Transverse colon (tissue), 4 donors: ENCODE results near the gene GADD45G. TPM values are rescaled to one million over a fixed set of nuclear protein-coding genes. Genes with fewer than 3 reads are reported as not detected.

Experiments
- DNase-seq: peaks from one replicate; pipeline ENCODE4 v3.0.0-alpha.2; 2019
- H3K27ac ChIP-seq, 4 donors: fragments of 200-600 bp; sonication (generic); 2 replicates each; pipeline ENCODE4 v1.5.1; 2016 to 2018; ENCODE audit warnings: inconsistent platforms in 4 of 4
- H3K27me3 ChIP-seq: fragments of 200-600 bp; sonication (generic); 2 replicates; pipeline ENCODE4 v1.5.1; 2017; ENCODE audit warnings: inconsistent platforms
- H3K36me3 ChIP-seq, 4 donors: fragments of 200-600 bp; sonication (generic); 2 replicates each; pipeline ENCODE4 v1.5.1; 2017 to 2019; ENCODE audit warnings: inconsistent platforms in 4 of 4
- H3K4me1 ChIP-seq, 4 donors: fragments of 200-600 bp; sonication (generic); 2 replicates each; pipeline ENCODE4 v1.5.1; 2017 to 2020; ENCODE audit warnings: inconsistent platforms in 4 of 4
- H3K4me3 ChIP-seq, 4 donors: fragments of 200-600 bp; sonication (generic); 1 replicate in 1 of 4; 2 replicates in 3 of 4; pipeline versions ENCODE4 v1.5.1 to v1.6.1; 2017 to 2019; ENCODE audit warnings: inconsistent platforms in 4 of 4
- H3K9me3 ChIP-seq, 2 donors: fragments of 200-600 bp; sonication (generic); 2 replicates each; pipeline ENCODE4 v1.5.1; 2017 to 2019; ENCODE audit warnings: inconsistent platforms in 2 of 2
- CTCF ChIP-seq, 5 experiments: fragments of 200-600 bp in 3 of 5; fragments of 450-650 bp in 2 of 5; sonication (generic) in 3 of 5; IDR thresholded peaks; 1 replicate in 2 of 5; 2 replicates in 3 of 5; pipeline ENCODE4 v1.5.1; 2016 to 2017; ENCODE audit warnings: antibody characterized with exemption in 5 of 5, inconsistent platforms in 3 of 5, mild to moderate bottlenecking in 2 of 5, moderate library complexity in 1 of 5
- EP300 ChIP-seq: sonication (generic); formaldehyde crosslinking; IDR thresholded peaks from one replicate; pipeline ENCODE4 v1.6.1; 2017; ENCODE audit warnings: antibody characterized with exemption, low read depth
- POLR2A ChIP-seq: fragments of 450-650 bp; IDR thresholded peaks from one replicate; pipeline ENCODE4 v1.6.1; 2016; ENCODE audit warnings: antibody characterized with exemption, mild to moderate bottlenecking, moderate library complexity
- POLR2AphosphoS5 ChIP-seq, 3 donors: sonication (generic); formaldehyde crosslinking; IDR thresholded peaks; one replicate each; pipeline ENCODE4 v1.6.1; 2016; ENCODE audit warnings: antibody characterized with exemption in 3 of 3
- WGBS, 2 donors: methylation state at CpG; one replicate each; pipeline ENCODE4 v1.1.5; 2018; ENCODE audit warnings: low coverage in 1 of 2; 5-methylcytosine and 5-hydroxymethylcytosine counted together
- in situ Hi-C, 4 donors: fragments of 200-750 bp; cut with MboI; loops; one replicate each; pipeline versions ENCODE4 v1.15.0 to v1.15.1; 2017; ENCODE audit warnings: low sequenced_read_pairs in 3 of 4, low pct_ligation_motif_present in 1 of 4, low pct_unique_long_range_greater_than_20kb in 1 of 4
- intact Hi-C: fragments of 100-400 bp; cut with DNase I; formaldehyde crosslinking; loops from one replicate; pipeline ENCODE4 v1.15.1; 2023; ENCODE audit warnings: low total_unique reads
- total RNA-seq, 4 donors: library from RNA; depleted of rRNA; stranded (reverse); fragments of >200 nt; gene quantifications; one replicate each; pipeline ENCODE4 v1.1.0, GENCODE V29; 2016

The GADD45G gene
- 10 to 100 TPM in 2 of 4 donors, 1 to 10 TPM in 2; 8.4 to 12.7 (median 10.3) TPM for total RNA-seq

- peak within 1 kb of the TSS; percentile 91 to 97 (median 94) for H3K27ac ChIP-seq
- H3K4me3 ChIP-seq: peak within 1 kb of the TSS; percentile 58 to 76 (median 68)
- DNase-seq: peak; percentile 92
- H3K9me3 ChIP-seq: no peaks in the 10 kb centered on the region
- TF ChIP-seq POLR2A: peak; percentile 99
- TF ChIP-seq CTCF (IDR thresholded peaks at IDR 0.05): peak in 3 of 5 experiments; percentile 16 to 61 (median 46)
- peak; percentile 99 to 100 (median 99) for TF ChIP-seq POLR2AphosphoS5 (IDR thresholded peaks at IDR 0.05)
- TF ChIP-seq EP300: no peak
- peaks cover 16 to 37% (median 34%) of the 10 kb centered on the region in 4 donors for H3K4me1 ChIP-seq
- intact Hi-C loops: loop anchor here (2.0 to 10.0 kb wide), 4 partner anchors 57 to 398 kb away; no protein-coding TSS in a partner anchor
- no peaks in the 10 kb centered on the region for H3K36me3 ChIP-seq
- 1% methylated on average over 62 of the region's 63 CpGs; no CpG with 5 or more reads in 1 of the 2 donors for WGBS, 2 donors
- in situ Hi-C loops: loop anchor here in 3 of 4 donors (5.0 to 25.0 kb wide), 3 partner anchors 307 to 497 kb away; no protein-coding TSS in a partner anchor
- H3K27me3 ChIP-seq: no peaks in the 10 kb centered on the region
These were observed at the start of gene GADD45G for GRCh38 chr9:89604729-89605464. GADD45G (plus strand) TSS chr9:89605012; CDS start chr9:89605122, 110 bp downstream.

GRCh38 chr9:89555036-89555415 lies 49.8 kb upstream of the GADD45G start:
- Histone ChIP-seq H3K4me1 (peaks cover 0 to 8% (median 6%) of the 10 kb centered on the region in 4 donors), H3K27ac (no peak overlapping the region), H3K9me3 (no peaks in the 10 kb centered on the region), H3K27me3 (no peaks in the 10 kb centered on the region), H3K36me3 (no peaks in the 10 kb centered on the region), H3K4me3 (no peak overlapping the region)
- TF ChIP-seq POLR2A: no peak
- no peak for TF ChIP-seq EP300
- TF ChIP-seq CTCF (IDR thresholded peaks at IDR 0.05): no peak
- no peak for TF ChIP-seq POLR2AphosphoS5 (IDR thresholded peaks at IDR 0.05)
- in situ Hi-C loops (no loop called here), intact Hi-C loops (no loop called here)
- DNase-seq: no peak
- WGBS, 2 donors: 67 to 96% methylated on average over 1 to 7 of the region's 7 CpGs

GRCh38 chr9:89555451-89556375 lies 49.1 kb upstream of the GADD45G start:
- in situ Hi-C loops: no loop called here
- Histone ChIP-seq H3K4me1 (peaks cover 0 to 8% (median 6%) of the 10 kb centered on the region in 4 donors), H3K36me3 (no peaks in the 10 kb centered on the region), H3K27me3 (no peaks in the 10 kb centered on the region), H3K27ac (peak overlapping the region in 2 of 4 donors; percentile 14 to 48), H3K9me3 (no peaks in the 10 kb centered on the region), H3K4me3 (no peak overlapping the region)
- intact Hi-C loops: no loop called here
- WGBS, 2 donors: 62 to 70% methylated on average over 6 to 12 of the region's 12 CpGs
- no peak for DNase-seq
- no peak for TF ChIP-seq EP300
- no peak for TF ChIP-seq POLR2AphosphoS5 (IDR thresholded peaks at IDR 0.05)
- no peak for TF ChIP-seq POLR2A
- TF ChIP-seq CTCF (IDR thresholded peaks at IDR 0.05): no peak
